ENCODE data around the gene STAT3.

STAT3 gene

DNA sequence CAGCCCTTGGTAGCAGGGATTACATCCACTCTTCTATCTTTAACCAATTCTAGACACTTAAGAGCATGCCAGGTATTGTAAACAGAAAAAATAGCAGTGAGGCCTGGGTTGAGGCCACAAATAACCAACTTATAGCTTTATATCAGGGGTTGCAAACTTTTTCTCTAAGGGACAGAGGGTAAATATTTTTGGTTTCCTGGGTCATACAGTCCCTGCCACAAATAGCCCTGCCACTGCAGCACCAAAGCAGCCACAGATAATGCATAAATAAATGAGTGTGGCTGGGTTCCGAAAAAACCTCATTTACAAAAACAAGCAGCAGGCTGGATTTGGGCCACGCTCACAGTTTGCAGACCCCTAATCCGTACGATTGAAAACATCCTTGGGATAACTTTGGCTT lies 46.7 kb downstream of the STAT3 start:
- no peaks in the 10 kb centered on the region for H3K9me3 ChIP-seq (ENCODE audit: insufficient read depth, low read length, severe bottlenecking)
- H3K36me3 ChIP-seq (ENCODE audit: insufficient read depth, low read length): peaks cover 39% of the 10 kb centered on the region
- TF ChIP-seq EZH2 (IDR thresholded peaks at IDR 0.05; ENCODE audit: borderline replicate concordance, low read depth, low read length, severe bottlenecking): no peak
- TF ChIP-seq, protein P1, sequence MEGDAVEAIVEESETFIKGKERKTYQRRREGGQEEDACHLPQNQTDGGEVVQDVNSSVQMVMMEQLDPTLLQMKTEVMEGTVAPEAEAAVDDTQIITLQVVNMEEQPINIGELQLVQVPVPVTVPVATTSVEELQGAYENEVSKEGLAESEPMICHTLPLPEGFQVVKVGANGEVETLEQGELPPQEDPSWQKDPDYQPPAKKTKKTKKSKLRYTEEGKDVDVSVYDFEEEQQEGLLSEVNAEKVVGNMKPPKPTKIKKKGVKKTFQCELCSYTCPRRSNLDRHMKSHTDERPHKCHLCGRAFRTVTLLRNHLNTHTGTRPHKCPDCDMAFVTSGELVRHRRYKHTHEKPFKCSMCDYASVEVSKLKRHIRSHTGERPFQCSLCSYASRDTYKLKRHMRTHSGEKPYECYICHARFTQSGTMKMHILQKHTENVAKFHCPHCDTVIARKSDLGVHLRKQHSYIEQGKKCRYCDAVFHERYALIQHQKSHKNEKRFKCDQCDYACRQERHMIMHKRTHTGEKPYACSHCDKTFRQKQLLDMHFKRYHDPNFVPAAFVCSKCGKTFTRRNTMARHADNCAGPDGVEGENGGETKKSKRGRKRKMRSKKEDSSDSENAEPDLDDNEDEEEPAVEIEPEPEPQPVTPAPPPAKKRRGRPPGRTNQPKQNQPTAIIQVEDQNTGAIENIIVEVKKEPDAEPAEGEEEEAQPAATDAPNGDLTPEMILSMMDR (IDR thresholded peaks at IDR 0.05; ENCODE audit: borderline replicate concordance, extremely low read depth, low read length, poor library complexity, severe bottlenecking): no peak
- H4K20me1 ChIP-seq (ENCODE audit: insufficient read depth, low read length): no peaks in the 10 kb centered on the region
- H3K79me2 ChIP-seq (ENCODE audit: insufficient read depth, low read length): no peaks in the 10 kb centered on the region
- H3K4me3 ChIP-seq (ENCODE audit: low read depth in 1 of 2, low read length in 2 of 2): no peak overlapping the region
- H3K27me3 ChIP-seq (ENCODE audit: insufficient read depth, low read length, poor library complexity): no peaks in the 10 kb centered on the region
- H3K4me2 ChIP-seq (ENCODE audit: insufficient read depth, low read length): no peak overlapping the region
- DNase-seq (no peak), ATAC-seq (ENCODE audit: insufficient read depth, low read depth) (no peak)
- H3K4me1 ChIP-seq (ENCODE audit: insufficient read depth, low read length): no peaks in the 10 kb centered on the region
- no peak overlapping the region for H2AFZ ChIP-seq (ENCODE audit: low read depth, low read length)
- no peak overlapping the region for H3K27ac ChIP-seq (ENCODE audit: low read length)
- no peak overlapping the region for H3K9ac ChIP-seq (ENCODE audit: low read depth, low read length)

- no peak overlapping the region for H2AFZ ChIP-seq (ENCODE audit: low read depth, low read length)
Observed at GRCh38 chr17:42340691-42341127, 47.5 kb downstream of the STAT3 start.

GRCh38 chr17:42339221-42339620 lies 49.0 kb downstream of the STAT3 start:
- peaks cover 47% of the 10 kb centered on the region for H3K36me3 ChIP-seq (ENCODE audit: insufficient read depth, low read length)
- H2AFZ ChIP-seq (ENCODE audit: low read depth, low read length): no peak overlapping the region
- no peak overlapping the region for H3K27ac ChIP-seq (ENCODE audit: low read length)
- DNase-seq (no peak), ATAC-seq (ENCODE audit: insufficient read depth, low read depth) (no peak)
- no peaks in the 10 kb centered on the region for H3K79me2 ChIP-seq (ENCODE audit: insufficient read depth, low read length)
- H3K4me2 ChIP-seq (ENCODE audit: insufficient read depth, low read length): no peak overlapping the region
- H3K4me3 ChIP-seq (ENCODE audit: low read depth in 1 of 2, low read length in 2 of 2): no peak overlapping the region
- no peaks in the 10 kb centered on the region for H3K4me1 ChIP-seq (ENCODE audit: insufficient read depth, low read length)
- H4K20me1 ChIP-seq (ENCODE audit: insufficient read depth, low read length): no peaks in the 10 kb centered on the region
- H3K9me3 ChIP-seq (ENCODE audit: insufficient read depth, low read length, severe bottlenecking): no peaks in the 10 kb centered on the region
- no peak overlapping the region for H3K9ac ChIP-seq (ENCODE audit: low read depth, low read length)
- TF ChIP-seq, protein P1 (IDR thresholded peaks at IDR 0.05; ENCODE audit: borderline replicate concordance, extremely low read depth, low read length, poor library complexity, severe bottlenecking): no peak
- TF ChIP-seq EZH2 (IDR thresholded peaks at IDR 0.05; ENCODE audit: borderline replicate concordance, low read depth, low read length, severe bottlenecking): no peak
- no peaks in the 10 kb centered on the region for H3K27me3 ChIP-seq (ENCODE audit: insufficient read depth, low read length, poor library complexity)

More at GRCh38 chr17:42340691-42341127, 47.5 kb downstream of the STAT3 start:
- Histone ChIP-seq H3K9ac (ENCODE audit: low read depth, low read length) (no peak overlapping the region), H3K27me3 (ENCODE audit: insufficient read depth, low read length, poor library complexity) (no peaks in the 10 kb centered on the region), H3K27ac (ENCODE audit: low read length) (no peak overlapping the region), H3K9me3 (ENCODE audit: insufficient read depth, low read length, severe bottlenecking) (no peaks in the 10 kb centered on the region), H3K79me2 (ENCODE audit: insufficient read depth, low read length) (no peaks in the 10 kb centered on the region), H3K36me3 (ENCODE audit: insufficient read depth, low read length) (peaks cover 39% of the 10 kb centered on the region), H3K4me3 (ENCODE audit: low read depth in 1 of 2, low read length in 2 of 2) (no peak overlapping the region), H4K20me1 (ENCODE audit: insufficient read depth, low read length) (no peaks in the 10 kb centered on the region), H3K4me1 (ENCODE audit: insufficient read depth, low read length) (no peaks in the 10 kb centered on the region), H3K4me2 (ENCODE audit: insufficient read depth, low read length) (no peak overlapping the region)
- DNase-seq (no peak), ATAC-seq (ENCODE audit: insufficient read depth, low read depth) (no peak)
- TF ChIP-seq, protein P1 (IDR thresholded peaks at IDR 0.05; ENCODE audit: borderline replicate concordance, extremely low read depth, low read length, poor library complexity, severe bottlenecking): no peak
- TF ChIP-seq EZH2 (IDR thresholded peaks at IDR 0.05; ENCODE audit: borderline replicate concordance, low read depth, low read length, severe bottlenecking): no peak
